Suppressor macrophage treated with lipopolysaccharide for 1 hour (primary cell): ENCODE data around the gene GALNT2.

Experiments used
- DNase-seq, 3 donors: peaks; one replicate each; pipeline ENCODE4 v3.0.0-alpha.2; 2020 to 2022

GALNT2 gene

DNA sequence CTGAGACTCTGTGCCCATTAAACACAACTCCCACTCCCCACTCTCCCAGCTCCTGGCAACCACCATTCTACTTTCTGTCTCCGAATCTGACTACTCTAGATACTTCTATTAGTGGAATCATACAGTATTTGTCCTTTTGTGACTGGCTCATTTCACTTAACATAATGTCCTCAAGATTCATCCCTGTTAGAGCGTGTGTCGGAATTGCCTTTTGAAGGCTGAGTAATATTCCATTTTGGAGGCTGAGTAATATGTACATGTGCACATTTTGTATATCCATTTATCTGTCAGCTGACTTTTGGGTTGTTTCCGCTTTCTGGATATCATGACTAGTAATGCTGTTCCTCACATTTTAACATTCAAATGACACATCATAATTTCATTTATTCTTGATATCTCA lies 30.3 kb downstream of the GALNT2 start:
- DNase-seq, result peak in 2 of 3 donors; percentile 34 to 36

DNA sequence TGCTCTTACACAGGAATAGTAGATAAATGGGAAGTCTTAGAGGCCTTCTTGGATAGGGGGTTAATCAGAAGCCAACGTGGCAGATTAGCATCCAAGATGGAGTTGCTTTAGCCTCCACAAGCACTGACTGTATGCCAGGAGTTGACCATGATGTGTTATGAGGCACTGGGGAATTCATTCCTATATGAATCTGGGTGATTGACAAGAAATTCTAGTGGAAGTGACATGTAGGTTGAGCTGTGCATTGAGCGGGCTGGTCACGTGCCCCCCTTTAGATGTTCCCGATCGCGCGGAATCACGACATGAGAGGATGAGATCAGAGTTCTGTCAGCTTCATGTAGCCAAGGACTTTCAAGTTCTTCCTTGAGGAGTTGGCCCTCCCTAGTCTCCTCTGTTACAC lies 31.7 kb downstream of the GALNT2 start:
- DNase-seq, result no peak

DNA sequence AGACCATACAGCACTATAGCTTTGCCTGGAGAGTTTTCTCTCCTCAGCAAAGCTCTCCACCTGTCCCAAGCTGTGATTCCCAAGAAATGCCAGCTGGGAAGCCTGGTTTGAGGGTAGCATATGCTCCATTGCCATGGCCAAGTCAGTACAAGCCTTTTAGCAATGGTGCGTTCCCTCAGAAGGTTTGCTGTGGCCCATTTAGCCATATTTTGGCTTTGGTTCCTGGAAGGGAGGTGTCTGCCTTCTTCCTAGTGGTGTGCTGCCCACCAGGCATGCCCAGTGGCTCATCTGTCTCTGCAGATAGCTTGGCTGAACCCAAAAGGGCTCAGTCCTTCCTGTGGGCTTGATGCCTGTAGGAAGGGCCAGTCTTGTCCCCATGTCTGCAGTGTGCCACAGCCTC lies 32.4 kb downstream of the GALNT2 start:
- no peak for DNase-seq

DNA sequence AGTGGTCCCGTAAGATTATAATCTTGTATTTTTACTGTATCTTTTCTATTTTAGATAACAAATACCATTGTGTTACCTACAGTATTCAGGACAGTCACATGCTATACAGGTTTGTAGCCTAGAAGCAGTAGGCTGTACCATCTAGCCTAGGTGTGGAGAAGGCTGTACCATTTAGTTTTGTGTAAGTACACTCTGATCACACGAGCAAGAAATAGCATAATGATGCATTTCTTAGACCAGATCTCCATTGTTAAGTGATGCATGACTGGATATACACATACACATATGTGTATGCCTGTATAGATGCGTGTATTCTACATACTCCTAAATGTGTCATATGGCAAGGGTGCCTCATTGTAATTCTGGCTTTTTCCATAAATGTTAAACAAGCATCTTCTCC lies 33.9 kb downstream of the GALNT2 start:
- DNase-seq, result no peak

GRCh38 chr1:230101556-230101955 lies 34.5 kb downstream of the GALNT2 start:
- no peak for DNase-seq

GRCh38 chr1:230102046-230102445 lies 35.0 kb downstream of the GALNT2 start:
- DNase-seq, result no peak

DNA sequence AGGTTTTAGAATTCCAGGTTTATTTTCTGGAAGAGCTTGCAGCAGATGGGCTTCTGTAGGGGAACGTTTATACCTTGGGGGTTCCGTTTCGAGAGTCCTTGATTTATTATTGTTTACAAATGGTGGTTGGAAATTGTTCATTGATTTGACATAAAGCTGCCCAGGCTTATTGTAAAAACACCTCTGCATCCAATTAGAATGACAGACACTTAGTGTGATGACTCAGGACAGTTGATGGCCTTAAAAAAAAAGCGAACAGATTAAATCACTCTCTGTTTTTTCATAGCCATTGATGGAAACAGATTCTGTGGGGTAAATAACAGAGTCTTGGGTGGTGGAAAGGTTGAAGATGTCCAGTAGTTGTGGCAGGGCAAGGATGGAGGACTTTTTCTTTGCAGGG lies 35.4 kb downstream of the GALNT2 start:
- no peak for DNase-seq

DNA sequence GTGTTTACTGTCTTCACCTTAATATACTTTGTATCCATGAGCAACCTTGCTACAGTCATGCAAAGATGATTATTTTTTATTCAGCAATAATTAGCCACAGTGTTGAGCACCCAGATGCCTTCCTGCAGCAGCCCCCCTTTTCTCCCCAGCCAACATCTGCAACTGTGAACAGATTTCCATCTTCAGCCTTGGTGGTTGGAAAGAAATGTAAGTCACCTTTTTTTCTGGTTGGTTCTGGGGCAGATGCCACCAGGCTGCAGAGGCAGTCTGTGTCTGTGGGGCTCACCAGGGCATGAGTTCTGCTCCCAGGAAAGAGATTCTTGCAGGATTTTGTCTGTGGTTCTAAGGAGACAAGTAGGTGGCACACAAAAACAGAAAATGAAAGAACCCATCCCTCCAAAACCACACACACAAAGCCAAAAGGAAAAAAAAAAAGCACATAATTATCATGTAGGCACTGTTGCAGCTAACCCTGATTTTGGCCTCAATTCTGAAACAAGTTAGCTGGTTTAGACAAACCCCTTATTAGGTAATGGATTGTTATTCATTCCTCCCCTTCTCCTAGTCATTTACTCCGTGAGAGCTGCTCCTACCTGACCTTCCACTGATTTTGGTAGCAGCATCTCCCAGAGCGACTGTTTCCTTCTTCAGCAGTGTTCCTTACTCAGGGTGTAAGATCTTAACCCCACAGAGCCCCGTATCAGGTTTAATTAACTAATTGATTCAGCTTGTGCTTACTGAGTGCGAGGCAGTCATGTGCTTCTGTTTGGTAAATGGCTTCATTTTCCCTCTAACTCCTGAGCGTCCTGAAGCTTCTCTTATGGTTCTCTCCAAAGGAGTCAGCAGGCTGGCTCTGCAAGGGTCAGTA lies 36.5 kb downstream of the GALNT2 start:
- DNase-seq, result no peak

- peak; percentile 87 to 96 (median 91) for DNase-seq
These were observed 37.6 kb downstream of the GALNT2 start for GRCh38 chr1:230104395-230105244.

DNA sequence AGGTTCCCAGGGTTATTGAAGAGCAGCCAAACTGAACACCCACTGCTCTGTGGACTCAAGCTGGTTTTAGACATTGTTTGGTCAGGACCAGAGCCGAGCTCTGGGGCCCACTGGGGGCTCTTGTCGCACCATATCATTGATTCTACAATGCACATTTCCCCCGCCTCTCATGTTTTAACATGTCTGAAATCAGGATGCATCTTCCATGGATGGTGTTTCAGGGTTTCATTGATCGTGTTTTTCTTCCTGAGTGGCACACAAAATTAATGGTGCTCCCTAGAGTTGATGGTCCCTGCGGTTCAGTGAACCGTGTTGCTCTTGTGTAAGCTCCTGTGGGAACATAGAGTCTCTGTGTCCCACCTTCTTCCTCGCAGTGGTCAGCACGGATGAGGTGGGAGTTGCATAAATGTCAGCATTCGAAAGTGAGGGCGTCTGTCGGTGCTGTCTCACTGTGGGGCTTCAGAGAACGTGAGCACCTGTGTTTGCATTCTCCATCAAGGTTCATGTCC lies 38.3 kb downstream of the GALNT2 start:
- no peak for DNase-seq

- peak; percentile 67 to 94 (median 88) for DNase-seq
These were observed 39.0 kb downstream of the GALNT2 start for GRCh38 chr1:230105754-230106625.

DNA sequence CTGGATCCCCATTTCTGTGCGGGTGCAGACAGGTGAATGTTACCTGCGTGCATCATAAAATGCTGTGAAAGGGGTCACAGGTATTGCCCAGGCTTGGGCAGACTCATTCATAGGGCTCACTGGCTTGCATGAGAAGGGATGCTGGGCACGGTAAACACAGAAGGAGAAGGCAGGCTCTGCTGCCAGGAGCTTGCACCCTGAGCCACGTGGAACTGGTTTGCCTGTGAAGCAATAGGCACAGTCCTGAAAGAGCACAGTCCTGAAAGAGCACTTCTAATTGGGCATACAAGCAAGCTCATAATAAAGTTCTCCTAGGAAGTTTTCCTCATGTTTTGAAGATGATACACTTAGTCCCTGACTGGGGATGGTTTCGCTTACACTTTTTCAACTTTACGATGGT lies 40.9 kb downstream of the GALNT2 start:
- DNase-seq, result no peak

DNA sequence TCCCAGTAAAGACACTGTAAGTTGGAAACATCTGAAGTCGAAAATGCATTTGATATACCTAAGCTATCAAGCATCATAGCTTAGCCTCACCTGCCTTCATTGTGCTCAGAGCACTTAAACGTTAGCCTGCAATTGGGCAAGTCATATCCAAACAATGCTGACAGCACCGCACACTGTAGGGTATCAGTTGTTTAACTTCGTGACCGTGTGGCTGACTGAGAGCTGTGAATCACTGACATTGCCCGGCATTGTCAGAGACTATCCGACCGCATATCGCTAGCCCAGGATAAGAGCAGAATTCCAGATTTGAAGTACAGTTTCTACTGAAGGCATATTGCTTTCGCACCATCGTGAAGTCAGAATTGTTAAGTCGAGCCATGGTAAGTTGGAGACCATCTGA lies 41.5 kb downstream of the GALNT2 start:
- no peak for DNase-seq

GRCh38 chr1:230109066-230109465 lies 42.0 kb downstream of the GALNT2 start:
- DNase-seq, result no peak

- DNase-seq, result no peak
These were observed 43.0 kb downstream of the GALNT2 start for GRCh38 chr1:230109895-230110667.

GRCh38 chr1:230110971-230111370 lies 43.9 kb downstream of the GALNT2 start:
- no peak for DNase-seq

DNA sequence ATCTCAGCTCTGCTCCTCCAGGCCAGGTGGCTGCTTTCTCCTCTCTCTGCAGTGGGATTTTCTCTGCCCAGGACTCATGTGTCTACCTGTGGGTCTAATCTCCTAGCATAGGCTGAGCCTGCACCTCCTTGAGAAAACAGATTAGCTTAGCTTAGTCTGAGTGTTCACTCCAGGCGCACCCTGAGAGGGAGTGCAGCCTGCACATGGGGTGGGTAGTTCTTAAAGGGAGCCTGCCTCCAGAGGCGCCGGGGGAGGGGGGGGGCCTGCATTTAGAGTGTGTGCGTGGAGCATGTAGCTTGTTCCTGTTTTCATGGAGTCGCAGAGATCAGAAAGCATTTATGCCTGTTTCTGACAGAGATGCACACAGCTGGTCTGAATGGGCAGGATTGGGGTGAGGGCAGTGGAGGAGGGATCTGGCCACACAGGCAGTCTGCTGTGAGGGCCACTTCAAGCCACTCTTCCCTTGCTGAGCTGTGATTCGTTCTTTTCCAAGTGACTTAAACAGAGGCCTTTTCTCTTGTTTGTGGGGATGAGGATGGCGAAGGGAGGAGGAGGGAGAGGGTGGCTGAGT lies 45.2 kb downstream of the GALNT2 start:
- peak in 2 of 3 donors; percentile 38 to 60 for DNase-seq

DNA sequence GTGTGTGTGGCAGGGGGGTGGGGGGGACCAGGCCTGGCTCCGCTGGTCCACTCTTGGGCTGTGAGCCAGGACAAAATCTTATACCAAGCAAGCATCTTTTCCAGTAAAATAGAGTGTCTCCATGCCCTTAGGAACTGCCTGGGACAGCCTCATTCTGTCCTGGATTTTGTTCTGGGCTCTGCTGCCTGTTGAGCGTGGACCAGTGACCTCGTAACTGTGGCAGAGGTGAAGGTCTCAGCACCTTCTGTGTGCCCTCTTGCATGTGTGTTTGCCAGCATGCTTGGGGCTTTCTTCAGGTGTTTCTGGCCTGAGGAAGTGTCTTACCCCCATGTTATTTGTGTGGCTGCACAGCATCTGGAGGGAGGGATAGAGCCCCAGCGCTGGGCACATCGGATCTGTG lies 45.7 kb downstream of the GALNT2 start:
- DNase-seq, result no peak

GRCh38 chr1:230113235-230113592 lies 46.2 kb downstream of the GALNT2 start:
- DNase-seq, result no peak

- peak in 2 of 3 donors; percentile 29 to 57 for DNase-seq
These were observed 46.7 kb downstream of the GALNT2 start for GRCh38 chr1:230113593-230114236.

- DNase-seq, result no peak
These were observed 47.2 kb downstream of the GALNT2 start for GRCh38 chr1:230114237-230114651.
